ENCODE data around the gene TNP2. TPM values are rescaled to one million over a fixed set of nuclear protein-coding genes. Genes with fewer than 3 reads are reported as not detected.

TNP2 gene
- total and polyA plus RNA-seq, 2 of the 4 experiments (the other 2 are of a cell fraction): not detected

GRCh38 chr16:11239644-11240632 is 29.2 kb downstream of the TNP2 start:
- dilution Hi-C loops (cut with HindIII; ENCODE audit: low sequenced_read_pairs, unreplicated experiment): no loop called here
- BruUV-seq (replicated peaks): no TSS peak

More at GRCh38 chr16:11239644-11240632, 29.2 kb downstream of the TNP2 start:
- no peak overlapping the region for H3K4ac ChIP-seq (ENCODE audit: low read depth, low read length)
- H3K27ac ChIP-seq (ENCODE audit: insufficient read depth, low read length): no peak overlapping the region
- TF ChIP-seq CHD1 (IDR thresholded peaks at IDR 0.05; ENCODE audit: low read depth, low read length) (no peak), FOS (IDR thresholded peaks at IDR 0.05; ENCODE audit: low read depth, low read length) (no peak), CEBPB (IDR thresholded peaks at IDR 0.05; ENCODE audit: low read depth, low read length) (no peak), POLR2A (IDR thresholded peaks at IDR 0.05; ENCODE audit: low read depth, low read length) (no peak), RFX5 (IDR thresholded peaks at IDR 0.05; ENCODE audit: low read depth, low read length) (no peak), SMC3 (IDR thresholded peaks at IDR 0.05; ENCODE audit: low read depth, low read length) (no peak), CTCF (conservative IDR thresholded peaks at IDR 0.05; ENCODE audit: low read depth, low read length) (no peak), MAZ (IDR thresholded peaks at IDR 0.05; ENCODE audit: borderline replicate concordance, low read depth, low read length) (no peak), ELK1 (IDR thresholded peaks at IDR 0.05; ENCODE audit: borderline replicate concordance, low read depth, low read length) (no peak), MAFK (IDR thresholded peaks at IDR 0.05; ENCODE audit: low read depth, low read length) (no peak)
- in situ Hi-C loops (cut with MboI; ENCODE audit: low sequenced_read_pairs) (no loop called here), intact Hi-C loops (cut with micrococcal nuclease) (no loop called here)
- no peaks in the 10 kb centered on the region for H3K36me3 ChIP-seq (ENCODE audit: control insufficient read depth, insufficient read depth, low read length)
- ChIA-PET CTCF (no interaction called here), POLR2A (ENCODE audit: unreplicated experiment) (no interaction called here)
- no peaks in the 10 kb centered on the region; the same call in 1 of the 2 replicates for H3K9me1 ChIP-seq (ENCODE audit: insufficient read depth, low read length)
- no peak for ATAC-seq (ENCODE audit: low read depth)
- H4K5ac ChIP-seq (ENCODE audit: low read depth, low read length): no peak overlapping the region
- no peak overlapping the region for H3K4me2 ChIP-seq (ENCODE audit: low read depth, low read length)
- no peaks in the 10 kb centered on the region for H3K9me3 ChIP-seq (ENCODE audit: control insufficient read depth, insufficient read depth, low read length)
- no peak overlapping the region for H4K8ac ChIP-seq (ENCODE audit: low read depth in 2 of 2, low read length in 2 of 2)
- 73% methylated on average over 3 of the region's 10 CpGs; no CpG with 5 or more reads in 1 of the 2 experiments for WGBS, 2 experiments (ENCODE audit: extremely low coverage in 2 of 2, insufficient read length in 1 of 2)
- 0 out of 2 replicates have a peak, but pooled peaks cover 2% of the 10 kb centered on the region for H3K4me1 ChIP-seq (ENCODE audit: control insufficient read depth, insufficient read depth, low read length)
- H3K14ac ChIP-seq (replicated peaks; ENCODE audit: low read depth, low read length): no peak overlapping the region
- H4K20me1 ChIP-seq (ENCODE audit: insufficient read depth, low read length): no peaks in the 10 kb centered on the region
- H3K9ac ChIP-seq (ENCODE audit: low read depth, low read length): no peak overlapping the region
- H2BK5ac ChIP-seq (ENCODE audit: low read depth, low read length, poor library complexity, severe bottlenecking): no peak overlapping the region
- H2BK15ac ChIP-seq (ENCODE audit: low read depth, low read length): no peak overlapping the region
- DNase-seq: no peak
- H3K18ac ChIP-seq (ENCODE audit: low read depth, low read length): no peak overlapping the region
- no peaks in the 10 kb centered on the region for H3K79me1 ChIP-seq (ENCODE audit: low read depth in 1 of 2, low read length in 2 of 2)
- H2AK9ac ChIP-seq (replicated peaks; ENCODE audit: low read depth, low read length, poor library complexity): no peak overlapping the region
- H2BK20ac ChIP-seq (ENCODE audit: low read depth, low read length): no peak overlapping the region
- no peak overlapping the region for H2AK5ac ChIP-seq (ENCODE audit: low read depth, low read length)
- no peak overlapping the region for H2BK120ac ChIP-seq (ENCODE audit: low read depth, low read length)
- peaks cover 6% of the 10 kb centered on the region for H3K27me3 ChIP-seq (ENCODE audit: control insufficient read depth, insufficient read depth, low read length)
- no peak overlapping the region for H4K91ac ChIP-seq (ENCODE audit: insufficient read depth, low read depth, low read length)
- no peak overlapping the region for H3K4me3 ChIP-seq (ENCODE audit: insufficient read depth, low read depth, low read length)
- no peak overlapping the region for H3K23ac ChIP-seq (ENCODE audit: low read depth, low read length)
- no peak overlapping the region for H3K56ac ChIP-seq (ENCODE audit: extremely low read depth, insufficient read depth, low read length)
- H2AFZ ChIP-seq (replicated peaks; ENCODE audit: low read length, poor library complexity): no peak overlapping the region
